Vagina (tissue), 2 donors: ENCODE results near the gene PPP3CA.

Source experiments
- POLR2A ChIP-seq, 2 donors: fragments of 450-650 bp; IDR thresholded peaks; one replicate each; pipeline ENCODE4 v1.6.1; 2017; ENCODE audit warnings: antibody characterized with exemption in 2 of 2, mild to moderate bottlenecking in 2 of 2, moderate library complexity in 2 of 2
- POLR2AphosphoS5 ChIP-seq, 2 donors: sonication (generic); formaldehyde crosslinking; IDR thresholded peaks; one replicate each; pipeline ENCODE4 v1.9.0; 2017; ENCODE audit warnings: antibody characterized with exemption in 2 of 2, mild to moderate bottlenecking in 2 of 2, low read depth in 1 of 2; ENCODE audit not compliant: insufficient read depth in 1 of 2
- TF ChIP-seq, protein P1 (sequence below), 3 experiments: fragments of 450-650 bp in 2 of 3; fragments of 200-600 bp in 1 of 3; sonication (generic) in 1 of 3; IDR thresholded peaks; one replicate each; pipeline ENCODE4 v1.5.1; 2017 to 2019; ENCODE audit warnings: antibody characterized with exemption in 3 of 3, mild to moderate bottlenecking in 2 of 3, moderate library complexity in 2 of 3

DNA sequence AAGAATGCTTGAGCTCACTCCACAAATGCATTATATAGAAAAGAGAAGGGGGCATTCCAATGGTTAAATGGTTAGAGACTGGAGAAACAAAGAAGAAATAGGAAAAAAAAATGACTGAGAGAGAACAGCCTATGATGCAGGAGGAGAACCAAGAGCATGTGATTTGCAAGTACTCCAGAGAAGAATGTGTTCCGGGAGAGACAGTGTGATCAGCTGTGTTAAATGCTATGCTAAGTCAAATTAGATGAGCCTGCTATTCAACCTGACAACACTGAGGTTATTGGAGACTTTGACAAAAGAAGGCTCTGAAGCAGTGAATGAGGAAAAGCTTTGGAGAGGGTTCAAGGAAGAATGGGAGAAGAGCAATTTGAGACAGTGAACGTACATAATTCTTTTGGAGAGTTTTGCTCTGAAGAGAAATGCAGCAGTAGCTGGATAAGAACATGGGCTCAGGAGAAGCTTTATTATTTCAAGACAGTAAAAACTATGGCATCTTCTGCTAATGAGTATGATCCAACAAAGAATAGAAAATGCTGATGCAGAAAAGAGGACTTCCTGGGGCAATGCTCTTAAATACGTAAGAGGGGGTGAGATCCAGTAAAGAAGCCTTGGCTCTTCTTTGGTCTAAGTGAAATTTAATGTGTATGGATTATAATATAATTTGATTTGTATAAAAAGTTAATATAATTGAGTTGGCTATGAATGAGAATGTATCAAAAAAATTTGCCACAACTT, 66.3 kb downstream of the PPP3CA start:
- TF ChIP-seq, protein P1, sequence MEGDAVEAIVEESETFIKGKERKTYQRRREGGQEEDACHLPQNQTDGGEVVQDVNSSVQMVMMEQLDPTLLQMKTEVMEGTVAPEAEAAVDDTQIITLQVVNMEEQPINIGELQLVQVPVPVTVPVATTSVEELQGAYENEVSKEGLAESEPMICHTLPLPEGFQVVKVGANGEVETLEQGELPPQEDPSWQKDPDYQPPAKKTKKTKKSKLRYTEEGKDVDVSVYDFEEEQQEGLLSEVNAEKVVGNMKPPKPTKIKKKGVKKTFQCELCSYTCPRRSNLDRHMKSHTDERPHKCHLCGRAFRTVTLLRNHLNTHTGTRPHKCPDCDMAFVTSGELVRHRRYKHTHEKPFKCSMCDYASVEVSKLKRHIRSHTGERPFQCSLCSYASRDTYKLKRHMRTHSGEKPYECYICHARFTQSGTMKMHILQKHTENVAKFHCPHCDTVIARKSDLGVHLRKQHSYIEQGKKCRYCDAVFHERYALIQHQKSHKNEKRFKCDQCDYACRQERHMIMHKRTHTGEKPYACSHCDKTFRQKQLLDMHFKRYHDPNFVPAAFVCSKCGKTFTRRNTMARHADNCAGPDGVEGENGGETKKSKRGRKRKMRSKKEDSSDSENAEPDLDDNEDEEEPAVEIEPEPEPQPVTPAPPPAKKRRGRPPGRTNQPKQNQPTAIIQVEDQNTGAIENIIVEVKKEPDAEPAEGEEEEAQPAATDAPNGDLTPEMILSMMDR (IDR thresholded peaks at IDR 0.05): no peak
- TF ChIP-seq POLR2A (IDR thresholded peaks at IDR 0.05) (no peak), POLR2AphosphoS5 (IDR thresholded peaks at IDR 0.05; ENCODE audit: insufficient read depth in 1 of 2, low read depth in 1 of 2) (no peak)
